ENCODE measurements around the gene FAM76A. TPM values are rescaled to one million over a fixed set of nuclear protein-coding genes. Genes with fewer than 3 reads are reported as not detected.
A peak's percentile ranks its signal among the peaks of the same experiment; 100 is the strongest.
"Not testable (repeated sequence)": the region's sequence is repeated elsewhere in the genome, so short reads cannot be mapped to it uniquely, and the experiment has no call there.

FAM76A gene
- total and polyA plus RNA-seq, 9 of the 15 experiments (the other 6 are each of a cell fraction or from before 2014, with no cell fraction given): 9.5 to 14.6 (median 11.4) TPM

DNA sequence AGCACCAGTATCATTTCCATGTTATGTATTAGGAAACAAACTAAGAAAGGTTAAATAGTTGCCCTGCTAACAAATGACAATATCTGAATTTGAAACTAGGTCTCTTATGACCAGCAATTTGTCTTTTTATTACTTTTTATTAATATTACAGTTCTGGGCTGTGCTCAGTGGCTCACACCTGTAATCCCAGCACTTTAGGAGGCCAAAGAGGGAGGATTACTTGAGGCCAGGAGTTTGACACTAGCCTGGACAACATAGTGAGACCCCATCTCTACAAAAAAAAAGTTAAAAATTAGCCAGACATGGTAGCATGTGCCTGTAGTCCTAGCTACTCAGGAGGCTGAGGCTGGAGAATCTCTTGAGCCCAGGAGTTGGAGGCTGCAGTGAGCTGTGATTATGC lies 50.5 kb downstream of the FAM76A start:
- H3K36me3 ChIP-seq (ENCODE audit: control insufficient read depth, insufficient read depth, low read length); ATAC-seq; DNase-seq (ENCODE audit: extremely low read depth in 1 of 4, low spot score in 3 of 4); H3K4me3 ChIP-seq; BruUV-seq (replicated peaks); CTCF ChIA-PET (ENCODE audit: low intra/inter-chr PET ratio); in situ Hi-C loops (cut with MboI); H3K4me2 ChIP-seq (ENCODE audit: insufficient read depth, low read length); H3K27ac ChIP-seq (ENCODE audit: extremely low read depth, low read depth, low read length); H3K9me3 ChIP-seq (replicated peaks; ENCODE audit: control insufficient read depth, insufficient read depth, low read depth, low read length); H2AFZ ChIP-seq (ENCODE audit: low read depth, low read length); FAIRE-seq; H4K20me1 ChIP-seq (replicated peaks; ENCODE audit: control insufficient read depth, insufficient read depth, low read length); H3K27me3 ChIP-seq (ENCODE audit: control insufficient read depth in 2 of 2, insufficient read depth in 2 of 2, low read length in 2 of 2); H3K9ac ChIP-seq (ENCODE audit: insufficient read depth in 1 of 2, low read depth in 2 of 2, low read length in 2 of 2); intact Hi-C loops (cut with micrococcal nuclease); H3K9me1 ChIP-seq (ENCODE audit: control insufficient read depth, insufficient read depth, low read length): not testable (repeated sequence)
- TF ChIP-seq ZNF121 (CRISPR knock-in tag; conservative IDR thresholded peaks at IDR 0.05): peak; percentile 62
- POLR2A ChIA-PET: interaction anchor here (0.6 to 1.3 kb wide), 4 partner anchors 9 to 262 kb away, joined by 3 to 4 read pairs (median 3); no protein-coding TSS in a partner anchor
- Histone ChIP-seq H3K4me1 (replicated peaks in 1 of 2; ENCODE audit: control insufficient read depth in 2 of 2, insufficient read depth in 2 of 2, low read length in 2 of 2) (peaks cover 21 to 27% of the 10 kb centered on the region in 2 experiments; a peak in 4 of 5 replicates), H3K79me2 (ENCODE audit: control insufficient read depth, insufficient read depth, low read length) (peaks cover 44% of the 10 kb centered on the region)

DNA sequence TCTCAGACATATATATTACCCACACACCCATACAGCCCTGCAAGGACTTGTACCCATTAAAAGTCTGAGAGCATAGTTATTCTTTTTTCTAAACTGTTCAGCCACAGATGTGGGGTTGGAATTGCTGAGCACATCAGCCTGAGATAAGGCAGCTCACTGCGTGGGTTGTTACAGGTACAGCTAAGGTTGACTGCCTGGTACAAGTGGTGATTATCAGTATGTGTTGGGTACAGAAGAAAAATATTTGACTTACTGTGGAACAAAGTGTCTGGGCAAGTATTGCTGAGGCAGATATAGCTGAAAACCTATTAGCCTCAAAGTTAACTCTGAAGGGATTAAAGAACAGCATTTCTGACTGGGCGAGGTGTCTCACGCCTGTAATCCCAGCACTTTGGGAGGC lies 52.3 kb downstream of the FAM76A start:
- H3K4me1 ChIP-seq (replicated peaks in 1 of 2; ENCODE audit: control insufficient read depth in 2 of 2, insufficient read depth in 2 of 2, low read length in 2 of 2): peaks cover 13 to 24% of the 10 kb centered on the region in 2 experiments; a peak in 4 of 5 replicates
- ATAC-seq (no peak), DNase-seq (ENCODE audit: extremely low read depth in 1 of 4, low spot score in 3 of 4) (peak in 1 of 4 experiments; percentile 28), FAIRE-seq (no peak)
- no peak overlapping the region for H3K4me2 ChIP-seq (ENCODE audit: insufficient read depth, low read length)
- ChIA-PET POLR2A (interaction anchor here (0.6 to 1.0 kb wide), 4 partner anchors 13 to 89 kb away, joined by 3 to 4 read pairs (median 4); no protein-coding TSS in a partner anchor), CTCF (ENCODE audit: low intra/inter-chr PET ratio) (no interaction called here)
- intact Hi-C loops (cut with micrococcal nuclease): no loop called here
- H2AFZ ChIP-seq (ENCODE audit: low read depth, low read length): no peak overlapping the region
- H3K79me2 ChIP-seq (ENCODE audit: control insufficient read depth, insufficient read depth, low read length): peaks cover 43% of the 10 kb centered on the region
- no peaks in the 10 kb centered on the region for H3K27me3 ChIP-seq (ENCODE audit: control insufficient read depth in 2 of 2, insufficient read depth in 2 of 2, low read length in 2 of 2)
- WGBS (ENCODE audit: insufficient coverage, low coverage, missing lambda C conversion rate): 49% methylated on average over 3 of the region's 3 CpGs
- no peak overlapping the region for H3K4me3 ChIP-seq
- peaks cover 9% of the 10 kb centered on the region; the same call in 1 of the 3 replicates for H3K36me3 ChIP-seq (ENCODE audit: control insufficient read depth, insufficient read depth, low read length)
- no peaks in the 10 kb centered on the region for H3K9me1 ChIP-seq (ENCODE audit: control insufficient read depth, insufficient read depth, low read length)
- no peak overlapping the region for H3K27ac ChIP-seq (ENCODE audit: extremely low read depth, low read depth, low read length)
- in situ Hi-C loops (cut with MboI): no loop called here
- no TSS peak for BruUV-seq (replicated peaks)
- peak overlapping the region in 1 of 2 experiments; percentile 67; a peak in 1 of 4 replicates for H3K9ac ChIP-seq (ENCODE audit: insufficient read depth in 1 of 2, low read depth in 2 of 2, low read length in 2 of 2)
- no peaks in the 10 kb centered on the region for H4K20me1 ChIP-seq (replicated peaks; ENCODE audit: control insufficient read depth, insufficient read depth, low read length)
- H3K9me3 ChIP-seq (replicated peaks; ENCODE audit: control insufficient read depth, insufficient read depth, low read depth, low read length): no peaks in the 10 kb centered on the region
- TF ChIP-seq NR1H2 (CRISPR knock-in tag; IDR thresholded peaks at IDR 0.05) (no peak), SREBF2 (CRISPR knock-in tag; IDR thresholded peaks at IDR 0.05) (no peak), MBD2 (IDR thresholded peaks at IDR 0.05; ENCODE audit: borderline replicate concordance, low read depth) (no peak), TEAD4 (IDR thresholded peaks at IDR 0.05; ENCODE audit: low read length) (0 out of 2 replicates have a peak, but pooled peaks have one; percentile 11), TEAD4 (CRISPR knock-in tag; IDR thresholded peaks at IDR 0.05; ENCODE audit: borderline replicate concordance) (no peak), TARDBP (IDR thresholded peaks at IDR 0.05) (no peak), IFI16 (CRISPR knock-in tag; IDR thresholded peaks at IDR 0.05) (no peak), FOXK2 (conservative IDR thresholded peaks at IDR 0.05 in 1 of 2, IDR thresholded peaks at IDR 0.05 in 1 of 2; ENCODE audit: low read depth in 2 of 2) (no peak), PCBP1 (IDR thresholded peaks at IDR 0.05; ENCODE audit: low read depth, low read length, poor library complexity, severe bottlenecking) (no peak), MYBL2 (IDR thresholded peaks at IDR 0.05; ENCODE audit: low read depth) (no peak), MYBL2 (CRISPR knock-in tag; IDR thresholded peaks at IDR 0.05; ENCODE audit: borderline replicate concordance) (no peak)
- TF ChIP-seq, protein P1, sequence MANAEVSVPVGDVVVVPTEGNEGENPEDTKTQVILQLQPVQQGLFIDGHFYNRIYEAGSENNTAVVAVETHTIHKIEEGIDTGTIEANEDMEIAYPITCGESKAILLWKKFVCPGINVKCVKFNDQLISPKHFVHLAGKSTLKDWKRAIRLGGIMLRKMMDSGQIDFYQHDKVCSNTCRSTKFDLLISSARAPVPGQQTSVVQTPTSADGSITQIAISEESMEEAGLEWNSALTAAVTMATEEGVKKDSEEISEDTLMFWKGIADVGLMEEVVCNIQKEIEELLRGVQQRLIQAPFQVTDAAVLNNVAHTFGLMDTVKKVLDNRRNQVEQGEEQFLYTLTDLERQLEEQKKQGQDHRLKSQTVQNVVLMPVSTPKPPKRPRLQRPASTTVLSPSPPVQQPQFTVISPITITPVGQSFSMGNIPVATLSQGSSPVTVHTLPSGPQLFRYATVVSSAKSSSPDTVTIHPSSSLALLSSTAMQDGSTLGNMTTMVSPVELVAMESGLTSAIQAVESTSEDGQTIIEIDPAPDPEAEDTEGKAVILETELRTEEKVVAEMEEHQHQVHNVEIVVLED (CRISPR knock-in tag; IDR thresholded peaks at IDR 0.05): no peak
- TF ChIP-seq, protein P2, sequence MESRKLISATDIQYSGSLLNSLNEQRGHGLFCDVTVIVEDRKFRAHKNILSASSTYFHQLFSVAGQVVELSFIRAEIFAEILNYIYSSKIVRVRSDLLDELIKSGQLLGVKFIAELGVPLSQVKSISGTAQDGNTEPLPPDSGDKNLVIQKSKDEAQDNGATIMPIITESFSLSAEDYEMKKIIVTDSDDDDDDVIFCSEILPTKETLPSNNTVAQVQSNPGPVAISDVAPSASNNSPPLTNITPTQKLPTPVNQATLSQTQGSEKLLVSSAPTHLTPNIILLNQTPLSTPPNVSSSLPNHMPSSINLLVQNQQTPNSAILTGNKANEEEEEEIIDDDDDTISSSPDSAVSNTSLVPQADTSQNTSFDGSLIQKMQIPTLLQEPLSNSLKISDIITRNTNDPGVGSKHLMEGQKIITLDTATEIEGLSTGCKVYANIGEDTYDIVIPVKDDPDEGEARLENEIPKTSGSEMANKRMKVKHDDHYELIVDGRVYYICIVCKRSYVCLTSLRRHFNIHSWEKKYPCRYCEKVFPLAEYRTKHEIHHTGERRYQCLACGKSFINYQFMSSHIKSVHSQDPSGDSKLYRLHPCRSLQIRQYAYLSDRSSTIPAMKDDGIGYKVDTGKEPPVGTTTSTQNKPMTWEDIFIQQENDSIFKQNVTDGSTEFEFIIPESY (CRISPR knock-in tag; IDR thresholded peaks at IDR 0.05): no peak

Measured in K562 (cell line).